ENCODE measurements around the gene NUP50.

DNA sequence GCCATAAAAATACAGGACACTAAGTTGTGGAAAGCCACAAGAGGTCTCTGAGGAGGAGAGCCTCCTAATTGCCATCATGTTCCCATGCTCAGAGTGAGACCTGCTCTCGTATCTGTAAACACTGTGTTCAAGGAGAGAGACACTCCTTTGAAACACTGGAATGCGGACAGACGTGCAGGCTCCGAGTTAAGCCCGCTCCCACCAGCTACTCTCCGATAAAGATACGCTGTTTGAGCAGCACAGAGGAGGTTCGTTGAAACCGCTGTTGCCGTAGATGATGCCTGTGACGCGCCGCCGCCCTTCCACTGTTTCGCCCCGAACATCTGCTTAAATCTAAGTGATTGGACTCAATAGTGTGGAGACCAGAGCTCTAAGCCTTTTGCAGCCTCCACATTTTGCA, 25.1 kb downstream of the NUP50 start:
- TF ChIP-seq CTCF (IDR thresholded peaks at IDR 0.05) = no peak
- no peak for TF ChIP-seq POLR2AphosphoS5 (IDR thresholded peaks at IDR 0.05; ENCODE audit: insufficient read depth in 1 of 2, low read depth in 1 of 2)
- TF ChIP-seq POLR2A (IDR thresholded peaks at IDR 0.05) = no peak

All from vagina (tissue), 2 donors.